GM19023 (cell line): Measurements from ENCODE around the gene POU2AF2.
"Not testable (repeated sequence)": the region's sequence is repeated elsewhere in the genome, so short reads cannot be mapped to it uniquely, and the experiment has no call there.

Experiments used
- ATAC-seq: cut with Tn5 transposase; IDR thresholded peaks from one replicate; pipeline ENCODE4 v1.9.1; 2021; ENCODE audit warnings: mild to moderate bottlenecking, moderate library complexity; ENCODE audit not compliant: unreplicated experiment

The POU2AF2 gene

GRCh38 chr11:111301004-111301841, 55.7 kb downstream of the POU2AF2 start:
- no peak for ATAC-seq

DNA sequence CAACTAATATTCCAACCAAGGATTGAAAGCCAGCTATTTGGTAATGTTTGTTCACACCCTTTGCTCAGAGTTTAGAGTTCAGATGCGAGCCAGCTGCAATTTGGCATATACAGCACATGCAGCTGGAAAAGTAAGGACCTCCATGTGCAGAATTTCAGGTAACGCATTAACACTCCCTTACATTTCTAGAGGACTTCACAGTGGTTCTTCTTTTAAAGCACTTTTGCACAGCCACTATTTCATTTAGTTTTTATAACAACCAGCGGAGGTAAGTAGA, 56.3 kb downstream of the POU2AF2 start:
- ATAC-seq: no peak

DNA sequence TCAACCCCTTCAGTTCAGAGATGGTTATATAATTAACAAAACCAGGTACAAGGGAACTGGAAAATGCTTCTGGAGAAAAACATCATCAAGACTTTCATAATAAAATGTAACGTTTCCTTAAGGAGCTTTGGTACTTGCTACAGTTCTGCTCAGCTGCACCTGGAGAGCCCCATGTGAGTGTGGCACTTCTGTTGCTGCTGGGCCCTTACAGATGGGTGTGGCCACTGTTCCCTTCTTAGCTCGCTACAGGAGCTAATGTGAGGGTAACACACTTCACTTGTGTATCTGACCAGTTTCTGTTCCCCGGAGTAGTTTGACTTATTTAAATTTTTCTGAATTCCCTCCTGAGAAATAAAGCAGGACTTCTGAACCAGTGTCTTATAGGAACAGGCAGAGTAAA, 56.8 kb downstream of the POU2AF2 start:
- no peak for ATAC-seq

DNA sequence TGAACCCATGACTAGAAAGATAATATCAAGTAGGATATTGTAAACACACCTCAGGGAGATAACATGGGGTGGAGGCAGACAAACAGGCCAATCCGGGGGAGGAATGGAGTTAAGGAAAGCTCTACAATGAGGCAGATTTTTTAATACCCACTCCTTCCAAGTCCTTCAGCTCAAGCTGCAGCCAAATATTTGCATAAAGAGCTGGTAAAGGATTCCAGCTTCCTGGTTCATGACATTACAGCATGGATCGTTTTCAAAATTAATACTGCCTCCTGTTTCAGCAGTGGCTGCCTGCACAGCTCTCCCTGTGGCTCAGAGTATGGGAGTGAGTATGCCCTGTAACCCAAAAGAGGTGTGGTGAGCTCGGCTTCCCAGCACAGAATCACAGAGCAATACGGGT, 57.9 kb downstream of the POU2AF2 start:
- ATAC-seq: no peak

DNA sequence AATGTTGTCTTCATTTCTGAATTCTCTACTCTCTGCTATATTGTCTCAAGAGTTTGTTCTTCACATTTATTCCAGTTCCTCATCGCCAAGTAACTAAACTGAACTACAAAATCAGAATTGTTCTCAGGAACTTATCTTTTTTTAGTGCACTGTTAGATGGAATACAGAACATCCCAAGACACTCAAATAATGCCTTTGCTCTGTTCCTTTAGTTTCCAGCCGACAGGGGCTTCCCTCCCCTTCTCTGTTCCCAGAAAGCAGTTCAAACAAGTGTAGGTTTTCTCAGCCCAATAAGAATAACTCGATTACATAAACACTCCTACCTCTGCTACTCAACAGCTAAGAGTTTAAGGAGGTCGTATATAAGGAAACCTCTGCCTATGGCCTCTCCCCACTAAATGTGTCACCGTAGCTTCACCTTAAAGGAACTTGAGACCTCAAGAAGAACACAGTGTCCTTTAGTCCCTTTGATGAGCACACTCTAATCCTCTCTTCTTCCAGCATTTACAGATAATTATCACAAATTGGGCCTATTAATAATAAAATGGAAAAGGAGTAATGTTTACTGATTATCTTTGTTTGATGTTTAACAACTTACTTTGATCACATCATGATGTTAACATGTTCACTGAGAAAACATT, 59.8 kb downstream of the POU2AF2 start:
- ATAC-seq: no peak

- ATAC-seq: no peak
These were observed 60.4 kb downstream of the POU2AF2 start for GRCh38 chr11:111305876-111306275.

DNA sequence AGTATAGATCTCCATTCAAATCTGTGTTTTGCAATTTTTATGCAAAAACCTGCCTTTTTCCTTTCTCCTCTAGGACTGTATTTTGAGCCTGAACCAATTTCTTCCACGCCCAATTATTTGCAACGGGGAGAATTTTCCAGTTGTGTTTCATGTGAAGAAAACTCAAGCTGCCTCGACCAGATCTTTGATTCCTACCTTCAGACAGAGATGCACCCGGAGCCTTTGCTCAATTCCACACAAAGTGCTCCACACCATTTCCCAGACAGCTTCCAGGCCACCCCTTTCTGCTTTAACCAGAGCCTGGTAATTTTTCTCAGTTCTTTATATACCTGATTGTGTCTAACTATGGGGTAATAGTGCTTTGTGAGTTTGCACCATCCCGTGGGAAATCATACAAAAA, 60.8 kb downstream of the POU2AF2 start:
- ATAC-seq: no peak

GRCh38 chr11:111307472-111308108, 62.1 kb downstream of the POU2AF2 start:
- no peak for ATAC-seq

GRCh38 chr11:111308140-111308539, 62.6 kb downstream of the POU2AF2 start:
- no peak for ATAC-seq

DNA sequence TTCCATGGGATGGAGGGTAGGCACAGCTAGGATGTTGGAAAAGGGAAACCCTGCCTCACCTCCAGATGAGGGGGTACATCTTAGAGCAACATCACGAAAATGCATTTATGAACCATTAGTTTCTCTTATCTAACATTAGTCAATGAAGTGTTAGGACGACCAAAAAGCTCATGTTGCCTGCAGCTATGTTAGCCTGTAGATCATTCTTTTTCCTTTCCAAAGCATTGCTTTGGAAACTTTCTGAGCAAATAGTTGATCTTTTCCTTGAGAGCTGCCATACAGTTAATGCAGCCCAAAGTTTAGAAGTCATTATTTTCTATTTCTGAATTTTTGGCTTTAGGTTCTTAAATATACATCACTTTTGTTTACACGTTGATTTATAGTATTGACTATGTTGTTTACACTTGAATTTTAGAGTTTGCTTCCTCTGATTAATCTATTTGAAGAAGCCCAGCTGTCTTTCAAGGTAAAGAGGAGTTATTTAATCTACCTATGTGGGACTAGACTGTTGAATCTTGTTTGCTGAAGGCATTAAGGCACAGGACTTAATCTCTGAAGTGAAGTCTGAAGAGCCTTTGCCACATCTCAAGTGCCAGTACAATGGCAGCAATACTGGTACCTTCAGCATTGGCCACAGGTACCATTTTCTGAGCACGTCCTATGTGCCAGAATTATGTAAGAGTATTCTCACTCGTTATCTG, 63.8 kb downstream of the POU2AF2 start:
- no peak for ATAC-seq

DNA sequence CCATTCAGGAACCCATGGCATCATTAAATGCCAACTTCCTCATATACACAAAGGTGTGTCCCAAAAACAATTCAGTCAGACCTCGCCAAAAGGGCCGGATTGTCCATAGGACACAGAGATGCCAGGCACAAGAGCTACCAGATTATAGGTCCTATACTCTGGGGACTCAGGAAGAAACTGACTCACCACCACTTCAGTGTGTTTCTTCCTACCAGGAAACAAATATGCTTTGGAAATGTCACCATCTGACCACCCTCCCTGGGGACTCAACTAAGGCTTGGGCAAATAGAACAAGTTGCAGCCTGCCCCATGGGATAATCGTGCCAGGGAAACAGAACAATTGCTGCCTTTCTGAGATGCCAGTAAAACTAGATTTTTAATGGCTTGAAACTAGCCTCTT, 64.6 kb downstream of the POU2AF2 start:
- no peak for ATAC-seq

- no peak for ATAC-seq
These were observed 65.2 kb downstream of the POU2AF2 start for GRCh38 chr11:111310723-111311122.

- ATAC-seq: no peak
These were observed 66.6 kb downstream of the POU2AF2 start for GRCh38 chr11:111312076-111312475.

- ATAC-seq: no peak
These were observed 73.8 kb downstream of the POU2AF2 start for GRCh38 chr11:111319296-111319695.

GRCh38 chr11:111320199-111320598, 74.7 kb downstream of the POU2AF2 start:
- not testable (repeated sequence) for ATAC-seq

DNA sequence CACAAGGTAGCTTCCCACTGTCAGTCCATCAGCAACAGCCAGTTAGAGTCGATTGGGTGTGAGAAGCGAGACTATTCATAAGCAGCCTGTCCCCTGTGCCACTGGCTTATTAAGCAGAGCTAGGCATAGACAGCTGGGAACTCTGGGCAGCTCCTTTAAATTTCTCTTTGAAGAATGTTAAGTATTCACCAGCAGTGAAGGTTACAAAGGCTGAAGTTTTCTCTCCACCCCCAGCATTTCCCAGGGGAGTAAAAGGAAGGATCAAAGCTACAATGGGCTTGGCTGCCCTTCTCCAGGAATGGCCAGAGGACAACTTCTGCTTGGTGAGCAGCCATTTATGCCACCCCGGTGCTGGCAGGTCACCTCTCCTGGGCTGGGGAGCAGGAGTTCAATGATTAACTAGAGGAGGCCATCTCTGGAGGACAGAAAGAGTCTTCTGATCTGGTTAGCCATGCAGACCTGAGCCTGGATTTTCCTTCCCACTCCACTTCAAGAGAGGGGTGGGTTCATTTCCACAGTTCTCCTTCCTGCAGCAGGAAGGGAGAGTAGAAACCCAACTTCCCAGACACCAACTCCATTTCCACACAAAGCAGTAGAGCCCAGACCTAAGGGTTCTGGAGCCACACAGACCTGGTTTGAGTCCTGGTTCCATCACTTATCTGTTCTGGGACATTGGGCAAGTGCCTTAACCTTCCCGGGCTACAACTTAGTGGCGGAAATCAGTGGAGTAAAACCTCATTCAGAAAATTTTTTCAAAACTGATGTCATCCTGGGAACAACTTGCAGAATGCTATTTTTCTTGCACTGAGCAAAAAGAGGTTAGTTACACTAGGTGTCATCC, 75.4 kb downstream of the POU2AF2 start:
- ATAC-seq: no peak

DNA sequence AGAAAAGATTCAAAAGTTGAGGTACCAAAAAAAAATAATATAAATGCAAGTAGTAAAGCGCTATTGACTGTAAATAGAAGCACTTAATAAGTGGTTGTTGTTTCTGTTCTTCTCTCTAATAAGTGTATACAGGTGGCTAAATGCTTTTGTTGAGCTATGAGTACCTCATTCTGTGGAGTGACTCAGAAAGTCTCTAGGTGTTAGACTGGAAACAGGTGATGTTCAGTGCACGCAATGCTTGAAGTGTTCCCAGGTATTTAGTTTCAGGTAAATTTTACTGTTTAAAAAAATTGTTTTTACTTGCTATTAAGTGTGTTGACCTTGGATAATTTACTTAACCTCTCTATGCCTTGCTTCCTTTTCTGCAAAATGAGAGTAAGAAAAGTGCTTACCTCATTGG, 77.0 kb downstream of the POU2AF2 start:
- ATAC-seq: no peak

DNA sequence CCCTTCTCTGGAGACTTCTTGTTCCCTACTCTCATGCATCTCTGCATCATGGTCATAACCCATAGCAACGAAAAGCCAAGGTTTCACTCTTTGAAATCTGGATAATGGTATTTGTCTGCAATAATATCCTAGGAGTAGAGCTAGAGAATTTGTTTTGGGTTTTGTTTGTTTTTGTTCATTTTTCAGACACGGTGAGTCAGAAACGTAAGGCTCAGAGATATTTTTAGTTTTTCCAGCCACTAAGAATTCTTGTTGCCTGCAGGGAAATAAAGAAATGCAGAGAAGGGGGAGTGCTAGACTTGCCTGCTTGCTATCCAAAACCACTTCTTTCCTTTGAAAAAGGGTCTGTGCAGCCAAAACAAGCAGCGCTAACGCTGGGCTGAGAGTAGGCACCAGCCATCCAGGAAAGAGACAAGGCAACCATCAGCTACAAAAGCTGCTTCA, 78.8 kb downstream of the POU2AF2 start:
- no peak for ATAC-seq

DNA sequence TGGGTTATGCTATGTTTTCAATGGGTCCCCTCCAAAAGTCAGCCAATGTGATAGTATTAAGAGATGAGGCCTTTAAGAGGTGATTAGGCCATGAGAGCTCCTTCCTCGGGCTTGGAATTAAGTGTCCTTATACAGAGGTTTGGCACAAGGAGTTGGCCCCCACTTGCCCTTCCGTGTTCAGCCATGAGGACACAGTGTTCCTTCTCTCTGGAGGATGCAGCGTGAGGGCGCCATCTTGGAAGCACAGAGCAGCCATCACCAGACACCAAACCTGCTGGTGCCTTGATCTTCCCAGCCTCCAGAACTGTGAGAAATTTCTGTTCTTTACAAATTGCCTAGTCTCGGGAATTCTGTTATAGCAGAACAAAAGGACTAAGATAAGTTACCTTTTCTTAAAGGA, 79.7 kb downstream of the POU2AF2 start:
- no peak for ATAC-seq

GRCh38 chr11:111326824-111327223, 81.3 kb downstream of the POU2AF2 start:
- ATAC-seq: no peak
